Right renal cortex interstitium (tissue), 3 donors: Measurements from ENCODE around the gene HORMAD2. TPM values are rescaled to one million over a fixed set of nuclear protein-coding genes. Genes with fewer than 3 reads are reported as not detected.
"Not testable (repeated sequence)": the region's sequence is repeated elsewhere in the genome, so short reads cannot be mapped to it uniquely, and the experiment has no call there.

ENCODE experiments used
- DNase-seq, 3 donors: peaks; one replicate each; pipeline ENCODE4 v3.0.0-alpha.2; 2013; ENCODE audit warnings: low read depth in 3 of 3, low spot score in 2 of 3
- polyA plus RNA-seq, 3 donors: library from polyadenylated mRNA; unstranded; fragments of 120-200 nt; gene quantifications; one replicate each; pipeline ENCODE4 v1.2.1, GENCODE V29; 2013; ENCODE audit not compliant: insufficient read length in 3 of 3

HORMAD2 gene
- polyA plus RNA-seq, 3 donors = 0.06 to 0.39 (median 0.35) TPM

DNA sequence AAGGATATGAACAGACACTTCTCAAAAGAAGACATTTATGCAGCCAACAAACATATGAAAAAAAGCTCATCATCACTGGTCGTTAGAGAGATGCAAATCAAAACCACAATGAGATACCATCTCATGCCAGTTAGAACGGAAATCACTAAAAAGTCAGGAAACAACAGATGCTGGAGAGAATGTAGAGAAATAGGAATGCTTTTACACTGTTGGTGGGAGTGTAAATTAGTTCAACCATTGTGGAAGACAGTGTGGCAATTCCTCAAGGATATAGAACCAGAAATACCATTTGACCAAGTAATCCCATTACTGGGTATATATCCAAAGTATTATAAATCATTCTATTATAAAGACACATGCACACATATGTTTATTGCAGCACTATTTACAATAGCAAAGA lies 20.5 kb downstream of the HORMAD2 start:
- DNase-seq = not testable (repeated sequence)

- DNase-seq = no peak
Observed at GRCh38 chr22:30104501-30105156, 24.4 kb downstream of the HORMAD2 start.

- DNase-seq = no peak
Observed at GRCh38 chr22:30105483-30105882, 25.2 kb downstream of the HORMAD2 start.

GRCh38 chr22:30113494-30113893 lies 33.2 kb downstream of the HORMAD2 start:
- no peak for DNase-seq

- DNase-seq = no peak
Observed at GRCh38 chr22:30114361-30114760, 34.1 kb downstream of the HORMAD2 start.

GRCh38 chr22:30115705-30116104 lies 35.4 kb downstream of the HORMAD2 start:
- DNase-seq = no peak

DNA sequence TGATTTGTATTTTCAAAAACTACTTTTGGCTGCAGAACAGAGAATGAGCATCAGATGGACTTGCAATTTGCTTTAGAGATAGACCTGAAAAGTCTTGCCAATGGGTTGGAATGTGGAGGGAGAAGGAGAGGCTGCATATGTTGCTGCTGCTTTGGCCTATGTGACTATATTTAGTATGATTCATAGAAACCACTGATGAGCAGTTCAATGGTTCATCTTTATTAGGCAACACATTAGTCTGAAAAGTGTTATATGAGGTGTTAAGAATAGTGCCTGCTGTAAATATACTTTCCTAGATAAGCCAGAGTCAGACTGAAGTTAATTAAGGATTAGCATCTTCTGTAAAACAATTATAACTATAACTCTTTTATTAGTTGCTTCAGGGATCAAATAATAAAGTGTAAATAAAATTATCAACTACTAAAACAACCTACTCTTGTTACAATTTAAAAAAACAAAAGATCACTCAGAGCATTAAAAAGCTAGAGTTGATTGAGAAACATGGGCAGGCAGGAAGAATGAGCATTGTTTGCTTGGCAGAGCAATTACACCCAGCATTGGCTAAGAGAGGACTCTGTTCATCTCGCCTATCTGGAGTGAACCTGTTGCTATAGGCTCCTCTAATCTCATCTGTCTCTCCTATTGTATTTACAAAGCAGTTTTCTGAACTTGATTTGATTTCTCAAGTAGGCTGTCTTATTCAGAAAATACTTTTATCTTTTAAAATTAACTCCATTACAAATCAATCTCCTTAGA lies 36.3 kb downstream of the HORMAD2 start:
- no peak for DNase-seq

- no peak for DNase-seq
Observed at GRCh38 chr22:30117256-30117655, 37.0 kb downstream of the HORMAD2 start.

- DNase-seq = no peak
Observed at GRCh38 chr22:30118291-30118690, 38.0 kb downstream of the HORMAD2 start.

GRCh38 chr22:30121960-30122359 lies 41.7 kb downstream of the HORMAD2 start:
- peak in 2 of 3 donors; percentile 6 to 8 for DNase-seq

GRCh38 chr22:30123463-30123862 lies 43.2 kb downstream of the HORMAD2 start:
- no peak for DNase-seq

- no peak for DNase-seq
Observed at GRCh38 chr22:30127749-30128166, 47.5 kb downstream of the HORMAD2 start.

GRCh38 chr22:30128511-30128910 lies 48.2 kb downstream of the HORMAD2 start:
- DNase-seq = no peak

DNA sequence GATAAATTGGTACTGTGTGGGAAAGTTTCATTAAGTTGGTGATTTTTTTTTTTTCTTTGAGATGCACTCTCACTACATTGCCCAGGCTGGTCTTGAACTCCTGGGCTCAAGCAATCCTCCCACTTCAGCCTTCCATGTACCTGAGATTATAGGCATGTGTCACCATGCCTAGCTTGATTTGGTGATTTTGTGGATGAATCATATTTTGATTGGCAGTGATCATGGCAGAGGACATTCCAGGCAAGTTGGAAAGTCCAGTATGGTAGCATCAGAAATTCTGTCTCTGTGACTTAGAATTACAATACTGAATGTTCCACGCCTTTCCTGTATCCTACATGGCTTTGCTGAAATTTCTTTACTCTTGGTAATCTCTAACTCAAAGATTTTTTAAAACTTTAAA lies 49.4 kb downstream of the HORMAD2 start:
- no peak for DNase-seq

DNA sequence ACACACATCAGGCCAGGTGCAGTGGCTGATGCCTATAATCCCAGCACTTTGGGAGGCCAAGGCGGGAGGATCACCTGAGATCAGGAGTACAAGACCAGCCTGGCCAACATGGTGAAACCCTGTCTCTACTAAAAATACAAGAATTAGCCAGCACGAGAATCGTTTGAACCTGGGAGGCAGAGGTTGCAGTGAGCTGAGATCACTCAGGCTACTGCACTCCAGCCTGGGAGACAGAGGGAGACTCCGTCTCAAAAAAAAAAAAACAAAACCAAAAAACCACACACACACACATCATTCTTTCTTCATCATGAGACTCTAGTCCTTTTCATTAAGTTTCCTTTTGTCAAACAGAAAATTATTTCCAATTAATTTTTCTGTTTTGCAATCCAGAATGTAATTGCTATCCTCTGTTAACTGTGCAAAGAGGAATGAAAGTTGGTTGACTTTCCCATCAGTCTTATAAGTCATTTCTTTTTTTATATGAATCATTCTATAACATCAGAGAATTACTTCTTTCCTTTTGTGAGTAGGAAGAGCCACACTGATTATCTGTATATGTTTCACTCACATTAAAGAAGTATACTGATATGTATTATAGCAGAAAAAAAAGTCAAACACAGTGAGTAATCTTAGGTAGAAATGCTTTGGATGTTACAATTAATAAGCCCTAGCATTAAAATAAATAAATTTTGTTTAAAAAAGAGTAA lies 52.2 kb downstream of the HORMAD2 start:
- DNase-seq = no peak

- DNase-seq = no peak
Observed at GRCh38 chr22:30140414-30140813, 60.1 kb downstream of the HORMAD2 start.

GRCh38 chr22:30143265-30143664 lies 63.0 kb downstream of the HORMAD2 start:
- DNase-seq = no peak

DNA sequence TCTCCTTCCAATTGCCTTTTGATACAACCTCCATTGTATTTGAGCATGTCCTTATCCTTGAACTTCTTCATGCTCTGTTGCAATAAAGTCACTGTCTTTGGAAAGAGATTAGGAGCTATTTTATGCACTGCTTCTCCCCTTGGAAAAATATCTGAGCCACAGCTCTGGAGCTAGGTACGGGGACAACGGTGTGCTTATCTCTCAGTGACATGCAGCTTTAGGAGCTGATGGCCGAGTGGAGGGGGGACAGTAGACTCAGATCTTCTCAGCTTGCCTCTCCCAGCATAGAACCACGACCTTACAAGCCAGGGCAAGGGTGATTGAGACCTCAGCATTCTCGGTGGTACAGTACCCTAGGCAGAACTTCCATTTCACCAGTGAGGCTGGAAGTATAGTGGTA lies 64.1 kb downstream of the HORMAD2 start:
- DNase-seq = no peak

DNA sequence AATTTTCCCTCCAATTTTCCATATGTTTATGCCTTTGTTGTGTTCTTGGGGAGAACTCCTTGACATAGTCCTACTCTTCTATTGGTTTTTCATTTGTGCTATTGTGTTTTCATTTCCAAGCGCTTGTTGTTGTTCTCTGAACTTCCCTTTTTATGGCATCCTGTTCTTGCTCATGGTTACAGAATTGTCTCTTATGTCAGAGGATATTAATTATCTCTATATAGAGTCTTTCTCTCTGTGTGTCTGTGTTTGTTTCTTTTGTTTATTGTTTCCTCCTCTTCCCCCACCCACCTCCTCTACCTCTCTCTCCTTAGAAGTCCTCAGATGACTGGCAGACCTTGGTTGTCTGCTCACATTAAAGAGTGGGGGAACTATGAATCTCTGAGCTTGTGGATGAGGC lies 69.9 kb downstream of the HORMAD2 start:
- DNase-seq = no peak

GRCh38 chr22:30158277-30158676 lies 78.0 kb downstream of the HORMAD2 start:
- DNase-seq = no peak

DNA sequence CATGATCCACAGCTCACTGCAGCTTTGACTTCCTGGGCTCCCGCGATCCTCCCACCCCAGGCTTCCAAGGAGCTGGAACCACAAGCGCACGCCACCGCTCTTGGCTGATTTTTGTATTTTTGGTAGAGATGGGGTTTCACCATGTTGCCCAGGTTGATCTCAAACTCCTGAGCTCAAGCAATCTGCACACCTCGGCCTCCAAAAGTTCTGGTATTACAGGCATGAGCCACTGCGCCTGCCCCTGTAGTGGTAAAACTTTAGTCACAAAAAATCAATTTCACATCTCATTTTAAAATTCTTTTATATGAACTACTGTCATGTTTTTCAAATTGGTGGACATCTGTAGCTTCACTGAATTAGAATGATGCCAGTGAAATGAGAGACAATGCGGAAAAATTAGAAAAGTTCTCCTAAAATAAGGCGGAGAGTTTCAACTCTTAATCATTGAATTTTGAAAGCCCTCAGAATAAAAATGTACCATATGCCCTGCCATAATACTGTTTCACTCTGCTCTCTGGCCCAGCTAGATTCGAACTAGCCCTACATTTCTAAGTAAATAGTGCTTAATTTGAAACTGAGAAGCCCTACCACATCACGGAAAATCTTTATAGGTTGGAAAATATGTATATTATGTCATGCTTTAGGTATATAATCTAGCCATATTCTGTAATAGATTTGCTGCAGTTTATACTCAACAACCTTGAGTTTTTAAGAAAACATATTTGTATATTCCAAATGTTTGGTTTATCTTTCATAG lies 78.7 kb downstream of the HORMAD2 start:
- DNase-seq = no peak
